ENCODE data around the gene DUSP11.

DUSP11 gene

GRCh38 chr2:73716543-73717250 lies 63.2 kb downstream of the DUSP11 start:
- no peak for DNase-seq

- no peak for DNase-seq
These were observed 65.8 kb downstream of the DUSP11 start for GRCh38 chr2:73714091-73714490.
